GM12801 (cell line): ENCODE data around the gene PEAK3.

ENCODE experiments used
- TF ChIP-seq, protein P1 (sequence below): IDR thresholded peaks from one replicate; pipeline ENCODE4 v1.5.1; 2011; ENCODE audit warnings: control low read depth; ENCODE audit not compliant: insufficient read length; ENCODE audit errors: extremely low read depth

PEAK3 gene

DNA sequence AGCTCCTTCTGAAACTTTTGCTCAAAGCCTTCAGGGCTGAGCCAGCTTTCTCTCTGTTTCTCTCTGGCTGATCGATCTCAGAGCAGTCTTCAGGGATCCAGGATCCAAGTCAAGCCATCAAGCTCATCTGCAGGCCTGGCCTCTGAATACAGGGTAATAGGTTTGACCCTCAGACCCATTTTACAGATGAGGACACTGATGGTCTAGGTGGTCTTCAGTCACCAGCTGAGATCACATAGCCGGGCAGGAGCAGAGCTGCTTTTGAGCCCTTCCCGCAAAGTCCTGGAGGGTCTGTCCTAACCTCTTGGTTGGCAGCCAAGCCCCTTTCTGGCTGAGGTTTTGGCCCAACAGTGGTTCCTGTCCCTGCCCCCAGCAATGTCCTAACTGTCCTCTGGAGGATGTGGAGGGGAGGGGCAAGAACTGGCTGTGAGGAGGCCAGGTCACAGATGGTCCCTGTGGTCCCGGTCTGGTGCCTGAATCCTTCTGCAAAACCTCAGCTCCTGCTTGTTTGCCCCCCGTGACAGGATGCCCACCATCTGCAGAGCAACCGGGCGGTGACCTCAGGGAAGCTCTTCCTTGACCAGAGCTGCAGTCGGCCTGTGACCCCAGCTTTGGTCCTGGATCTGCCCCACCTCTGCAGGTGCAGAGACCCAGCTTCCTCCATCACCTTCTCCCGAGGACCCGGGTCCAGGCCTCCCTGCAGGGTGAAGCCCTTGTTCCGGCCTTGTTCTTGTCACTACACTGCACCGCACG, 5.8 kb upstream of the PEAK3 start:
- TF ChIP-seq, protein P1, sequence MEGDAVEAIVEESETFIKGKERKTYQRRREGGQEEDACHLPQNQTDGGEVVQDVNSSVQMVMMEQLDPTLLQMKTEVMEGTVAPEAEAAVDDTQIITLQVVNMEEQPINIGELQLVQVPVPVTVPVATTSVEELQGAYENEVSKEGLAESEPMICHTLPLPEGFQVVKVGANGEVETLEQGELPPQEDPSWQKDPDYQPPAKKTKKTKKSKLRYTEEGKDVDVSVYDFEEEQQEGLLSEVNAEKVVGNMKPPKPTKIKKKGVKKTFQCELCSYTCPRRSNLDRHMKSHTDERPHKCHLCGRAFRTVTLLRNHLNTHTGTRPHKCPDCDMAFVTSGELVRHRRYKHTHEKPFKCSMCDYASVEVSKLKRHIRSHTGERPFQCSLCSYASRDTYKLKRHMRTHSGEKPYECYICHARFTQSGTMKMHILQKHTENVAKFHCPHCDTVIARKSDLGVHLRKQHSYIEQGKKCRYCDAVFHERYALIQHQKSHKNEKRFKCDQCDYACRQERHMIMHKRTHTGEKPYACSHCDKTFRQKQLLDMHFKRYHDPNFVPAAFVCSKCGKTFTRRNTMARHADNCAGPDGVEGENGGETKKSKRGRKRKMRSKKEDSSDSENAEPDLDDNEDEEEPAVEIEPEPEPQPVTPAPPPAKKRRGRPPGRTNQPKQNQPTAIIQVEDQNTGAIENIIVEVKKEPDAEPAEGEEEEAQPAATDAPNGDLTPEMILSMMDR, result no peak

DNA sequence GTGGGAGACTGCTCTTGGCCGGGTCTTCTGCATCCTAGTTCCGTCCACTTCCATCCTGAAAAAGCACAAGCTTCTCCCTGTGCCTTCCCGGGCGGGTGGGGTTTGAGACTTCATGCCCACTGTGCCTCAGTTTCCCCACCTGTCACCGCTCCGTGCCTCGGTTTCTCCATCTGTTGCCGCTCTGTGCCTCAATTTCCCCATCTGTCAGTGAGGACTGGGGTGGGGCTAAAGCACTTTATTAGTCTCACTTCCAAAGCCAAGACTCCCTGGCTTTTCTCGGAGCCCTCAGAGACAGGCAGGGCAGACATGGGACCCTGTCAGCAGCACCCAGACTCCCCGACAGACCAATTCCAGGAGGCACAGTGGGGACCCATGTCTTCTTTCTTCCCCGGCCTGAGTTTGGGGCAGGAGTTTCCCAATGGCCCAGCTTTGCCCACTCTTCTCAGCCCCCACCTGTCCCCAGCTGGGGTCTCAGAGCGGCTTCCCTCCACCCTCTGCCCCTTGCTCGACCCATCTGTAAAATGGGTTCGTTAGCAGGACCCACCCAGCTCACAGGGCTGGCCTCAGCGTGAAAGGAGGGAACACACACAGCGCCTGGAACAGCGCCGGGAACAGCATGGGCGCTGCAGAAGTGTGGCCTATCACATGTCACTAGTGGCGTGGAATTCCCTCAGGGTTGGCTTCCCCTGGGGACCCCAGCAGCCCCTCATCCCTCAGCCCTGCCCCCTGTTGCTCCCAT, 4.6 kb upstream of the PEAK3 start:
- TF ChIP-seq, protein P1, result no peak

DNA sequence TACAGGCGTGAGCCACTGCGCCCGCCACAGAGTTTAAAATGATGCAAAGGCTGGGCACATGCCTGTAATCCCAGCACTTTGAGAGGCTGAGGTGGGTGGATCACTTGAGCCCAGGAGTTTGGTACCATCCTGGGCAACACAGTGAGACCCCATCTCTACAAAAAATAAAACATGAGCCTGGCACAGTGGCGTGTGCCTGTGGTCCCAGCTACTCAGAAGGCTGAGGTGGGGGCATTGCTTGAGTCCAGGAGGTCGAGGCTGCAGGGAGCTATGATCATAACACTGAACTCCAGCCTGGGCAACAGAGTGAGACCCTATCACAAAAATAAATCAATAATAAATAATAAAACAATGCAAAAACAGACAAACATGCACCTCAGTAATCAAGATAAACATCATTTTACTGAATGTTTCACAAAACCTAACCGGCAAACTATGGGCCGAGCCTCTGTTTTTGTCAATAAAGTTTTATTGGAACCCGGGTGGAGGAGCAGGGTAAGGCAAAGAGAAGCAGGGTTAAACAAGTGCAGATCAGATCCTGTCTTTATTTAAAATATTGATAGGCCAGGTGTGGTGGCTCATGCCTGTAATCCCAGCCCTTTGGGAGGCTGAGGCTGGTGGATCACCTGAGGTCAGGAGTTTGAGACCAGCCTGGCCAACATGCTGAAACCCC, 2.0 kb upstream of the PEAK3 start:
- TF ChIP-seq, protein P1, result no peak

DNA sequence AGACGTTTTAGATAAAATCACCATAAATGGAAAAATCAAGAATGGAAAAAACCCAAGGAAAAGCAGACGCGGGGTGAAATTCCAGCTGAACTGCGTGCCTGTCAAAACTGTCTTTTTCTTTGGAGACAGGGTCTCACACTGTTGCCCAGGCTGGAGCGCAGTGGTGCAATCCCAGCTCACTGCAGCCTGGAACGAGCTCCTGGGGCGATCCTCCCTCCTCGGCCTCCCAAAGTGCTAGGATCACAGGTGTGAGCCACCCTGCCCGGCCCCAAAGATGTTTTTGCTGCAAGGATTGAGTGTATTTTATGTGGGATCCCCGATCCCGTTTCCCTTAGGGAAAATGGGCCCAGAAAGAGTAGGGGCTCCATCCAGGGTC, 875 bp upstream of the PEAK3 start:
- TF ChIP-seq, protein P1, result no peak

DNA sequence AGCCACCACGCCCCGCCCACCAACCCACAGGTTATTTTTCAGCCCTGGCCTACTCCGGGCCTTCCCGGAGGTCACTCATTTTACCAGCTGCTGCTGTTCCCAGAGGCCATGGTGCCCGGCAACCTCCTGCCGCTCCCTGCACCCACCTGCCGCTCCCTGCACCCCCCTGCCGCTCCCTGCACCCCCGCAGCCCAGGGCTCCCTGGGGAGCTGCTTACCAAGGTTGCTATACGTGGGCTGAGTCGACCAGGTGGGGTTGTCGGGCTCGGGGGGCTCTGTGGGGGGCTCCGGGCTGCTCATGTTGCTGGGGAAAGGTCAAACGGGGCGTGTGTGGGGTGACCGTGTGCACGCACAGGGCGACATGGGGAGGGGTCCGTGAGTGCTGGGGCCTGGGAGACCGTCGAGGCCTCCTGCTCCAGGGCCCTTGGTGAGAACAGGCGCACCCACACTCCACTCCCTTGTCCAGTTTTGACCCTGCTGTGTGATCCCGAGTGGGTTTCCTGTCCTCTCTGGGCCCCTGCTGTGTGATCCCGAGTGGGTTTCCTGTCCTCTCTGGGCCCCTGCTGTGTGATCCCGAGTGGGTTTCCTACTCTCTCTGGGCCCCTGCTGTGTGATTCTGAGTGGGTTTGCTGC, 1.2 kb downstream of the PEAK3 start:
- TF ChIP-seq, protein P1, result no peak

DNA sequence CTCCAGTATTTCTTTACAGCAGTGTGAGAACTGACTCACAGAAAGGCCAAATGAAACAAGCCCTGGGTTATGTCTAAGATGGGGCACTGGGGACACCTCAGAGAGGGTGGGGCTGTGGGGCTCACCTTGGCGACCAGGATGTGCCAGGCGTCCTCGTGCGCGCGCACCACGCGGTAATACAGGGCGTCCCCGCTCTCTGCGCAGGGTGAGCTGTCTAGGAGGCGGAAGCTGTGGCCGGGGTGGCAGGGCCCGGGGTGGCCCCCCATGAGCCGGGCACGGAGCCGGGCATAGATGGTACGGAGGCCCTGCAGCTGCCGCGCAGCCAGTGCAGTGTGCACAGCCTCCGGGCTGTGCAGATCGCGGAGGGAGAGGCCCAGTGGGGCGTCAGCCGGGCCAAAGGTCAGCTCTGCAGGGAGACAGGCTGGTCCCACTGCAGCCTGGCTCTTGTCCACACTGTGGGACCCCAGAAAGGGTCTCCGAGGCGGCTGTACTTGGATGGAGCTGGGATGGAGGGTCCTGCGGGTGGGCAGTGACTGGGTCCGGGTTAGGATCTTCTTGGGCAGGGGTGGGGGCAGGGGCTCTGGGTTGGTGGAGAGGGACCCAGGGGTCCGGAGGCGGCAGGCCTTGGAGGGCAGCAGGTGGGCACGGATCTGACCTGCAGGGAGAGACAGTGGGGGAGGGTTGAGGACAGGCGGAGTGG, 3.4 kb downstream of the PEAK3 start:
- TF ChIP-seq, protein P1, result no peak
